ENCODE measurements around the gene LPP.

Gene LPP

GRCh38 chr3:188824566-188824965 lies 670.6 kb downstream of the LPP start:
- DNase-seq = no peak
- Histone ChIP-seq H3K27me3 (replicated peaks; ENCODE audit: control insufficient read depth, insufficient read depth, low read length, poor library complexity, severe bottlenecking) (no peaks in the 10 kb centered on the region), H3K9me3 (ENCODE audit: control insufficient read depth, low read length) (no peaks in the 10 kb centered on the region), H3K4me3 (ENCODE audit: insufficient read depth, low read depth, low read length, poor library complexity, severe bottlenecking) (no peak overlapping the region), H3K4me1 (ENCODE audit: control insufficient read depth, insufficient read depth, low read length, poor library complexity, severe bottlenecking) (no peaks in the 10 kb centered on the region), H3K36me3 (ENCODE audit: control insufficient read depth, insufficient read depth, low read length) (no peaks in the 10 kb centered on the region), H3K27ac (ENCODE audit: insufficient read depth, low read length, poor library complexity, severe bottlenecking) (no peak overlapping the region)

GRCh38 chr3:188825901-188826300 lies 671.9 kb downstream of the LPP start:
- H3K9me3 ChIP-seq (ENCODE audit: control insufficient read depth, low read length) = no peaks in the 10 kb centered on the region
- H3K4me3 ChIP-seq (ENCODE audit: insufficient read depth, low read depth, low read length, poor library complexity, severe bottlenecking) = no peak overlapping the region
- H3K27ac ChIP-seq (ENCODE audit: insufficient read depth, low read length, poor library complexity, severe bottlenecking) = no peak overlapping the region
- no peaks in the 10 kb centered on the region for H3K36me3 ChIP-seq (ENCODE audit: control insufficient read depth, insufficient read depth, low read length)
- no peaks in the 10 kb centered on the region for H3K27me3 ChIP-seq (replicated peaks; ENCODE audit: control insufficient read depth, insufficient read depth, low read length, poor library complexity, severe bottlenecking)
- H3K4me1 ChIP-seq (ENCODE audit: control insufficient read depth, insufficient read depth, low read length, poor library complexity, severe bottlenecking) = no peaks in the 10 kb centered on the region
- no peak for DNase-seq

GRCh38 chr3:188826574-188826973 lies 672.6 kb downstream of the LPP start:
- Histone ChIP-seq H3K4me1 (ENCODE audit: control insufficient read depth, insufficient read depth, low read length, poor library complexity, severe bottlenecking) (no peaks in the 10 kb centered on the region), H3K4me3 (ENCODE audit: insufficient read depth, low read depth, low read length, poor library complexity, severe bottlenecking) (no peak overlapping the region), H3K27ac (ENCODE audit: insufficient read depth, low read length, poor library complexity, severe bottlenecking) (no peak overlapping the region), H3K9me3 (ENCODE audit: control insufficient read depth, low read length) (no peaks in the 10 kb centered on the region), H3K27me3 (replicated peaks; ENCODE audit: control insufficient read depth, insufficient read depth, low read length, poor library complexity, severe bottlenecking) (no peaks in the 10 kb centered on the region), H3K36me3 (ENCODE audit: control insufficient read depth, insufficient read depth, low read length) (no peaks in the 10 kb centered on the region)
- no peak for DNase-seq

- no peaks in the 10 kb centered on the region for H3K36me3 ChIP-seq (ENCODE audit: control insufficient read depth, insufficient read depth, low read length)
- no peak overlapping the region for H3K4me3 ChIP-seq (ENCODE audit: insufficient read depth, low read depth, low read length, poor library complexity, severe bottlenecking)
- no peaks in the 10 kb centered on the region for H3K4me1 ChIP-seq (ENCODE audit: control insufficient read depth, insufficient read depth, low read length, poor library complexity, severe bottlenecking)
- no peaks in the 10 kb centered on the region for H3K27me3 ChIP-seq (replicated peaks; ENCODE audit: control insufficient read depth, insufficient read depth, low read length, poor library complexity, severe bottlenecking)
- no peak for DNase-seq
- no peak overlapping the region for H3K27ac ChIP-seq (ENCODE audit: insufficient read depth, low read length, poor library complexity, severe bottlenecking)
- no peaks in the 10 kb centered on the region for H3K9me3 ChIP-seq (ENCODE audit: control insufficient read depth, low read length)
Observed at GRCh38 chr3:188827103-188827502, 673.1 kb downstream of the LPP start.

DNA sequence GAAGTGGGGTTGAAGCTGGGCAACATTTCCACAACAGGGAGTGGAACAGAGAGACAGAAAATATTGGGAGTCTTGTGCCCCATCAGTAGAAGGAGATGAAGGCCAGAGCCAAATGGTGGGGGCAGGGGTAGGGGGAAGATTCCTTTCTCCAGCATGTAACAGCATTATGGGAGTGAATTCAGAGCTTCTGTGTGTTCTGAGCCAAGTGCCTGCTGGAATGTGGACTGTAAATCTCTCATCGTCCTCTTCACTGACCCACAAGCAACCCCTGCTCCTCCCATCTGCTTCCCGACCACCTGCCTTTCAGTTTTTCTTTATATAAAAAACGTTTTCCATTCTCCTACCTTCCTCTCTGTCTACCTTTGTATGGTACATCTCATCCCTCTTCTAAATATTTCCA lies 673.6 kb downstream of the LPP start:
- Histone ChIP-seq H3K27me3 (replicated peaks; ENCODE audit: control insufficient read depth, insufficient read depth, low read length, poor library complexity, severe bottlenecking) (no peaks in the 10 kb centered on the region), H3K9me3 (ENCODE audit: control insufficient read depth, low read length) (no peaks in the 10 kb centered on the region), H3K4me3 (ENCODE audit: insufficient read depth, low read depth, low read length, poor library complexity, severe bottlenecking) (no peak overlapping the region), H3K36me3 (ENCODE audit: control insufficient read depth, insufficient read depth, low read length) (no peaks in the 10 kb centered on the region), H3K27ac (ENCODE audit: insufficient read depth, low read length, poor library complexity, severe bottlenecking) (no peak overlapping the region), H3K4me1 (ENCODE audit: control insufficient read depth, insufficient read depth, low read length, poor library complexity, severe bottlenecking) (no peaks in the 10 kb centered on the region)
- no peak for DNase-seq

GRCh38 chr3:188829130-188829529 lies 675.2 kb downstream of the LPP start:
- no peaks in the 10 kb centered on the region for H3K36me3 ChIP-seq (ENCODE audit: control insufficient read depth, insufficient read depth, low read length)
- H3K9me3 ChIP-seq (ENCODE audit: control insufficient read depth, low read length) = no peaks in the 10 kb centered on the region
- no peak for DNase-seq
- H3K4me1 ChIP-seq (ENCODE audit: control insufficient read depth, insufficient read depth, low read length, poor library complexity, severe bottlenecking) = no peaks in the 10 kb centered on the region
- no peak overlapping the region for H3K27ac ChIP-seq (ENCODE audit: insufficient read depth, low read length, poor library complexity, severe bottlenecking)
- no peaks in the 10 kb centered on the region for H3K27me3 ChIP-seq (replicated peaks; ENCODE audit: control insufficient read depth, insufficient read depth, low read length, poor library complexity, severe bottlenecking)
- H3K4me3 ChIP-seq (ENCODE audit: insufficient read depth, low read depth, low read length, poor library complexity, severe bottlenecking) = no peak overlapping the region

- Histone ChIP-seq H3K4me3 (ENCODE audit: insufficient read depth, low read depth, low read length, poor library complexity, severe bottlenecking) (no peak overlapping the region), H3K9me3 (ENCODE audit: control insufficient read depth, low read length) (no peaks in the 10 kb centered on the region), H3K27me3 (replicated peaks; ENCODE audit: control insufficient read depth, insufficient read depth, low read length, poor library complexity, severe bottlenecking) (no peaks in the 10 kb centered on the region), H3K36me3 (ENCODE audit: control insufficient read depth, insufficient read depth, low read length) (no peaks in the 10 kb centered on the region), H3K4me1 (ENCODE audit: control insufficient read depth, insufficient read depth, low read length, poor library complexity, severe bottlenecking) (no peaks in the 10 kb centered on the region), H3K27ac (ENCODE audit: insufficient read depth, low read length, poor library complexity, severe bottlenecking) (no peak overlapping the region)
- DNase-seq = no peak
Observed at GRCh38 chr3:188829576-188829975, 675.6 kb downstream of the LPP start.

DNA sequence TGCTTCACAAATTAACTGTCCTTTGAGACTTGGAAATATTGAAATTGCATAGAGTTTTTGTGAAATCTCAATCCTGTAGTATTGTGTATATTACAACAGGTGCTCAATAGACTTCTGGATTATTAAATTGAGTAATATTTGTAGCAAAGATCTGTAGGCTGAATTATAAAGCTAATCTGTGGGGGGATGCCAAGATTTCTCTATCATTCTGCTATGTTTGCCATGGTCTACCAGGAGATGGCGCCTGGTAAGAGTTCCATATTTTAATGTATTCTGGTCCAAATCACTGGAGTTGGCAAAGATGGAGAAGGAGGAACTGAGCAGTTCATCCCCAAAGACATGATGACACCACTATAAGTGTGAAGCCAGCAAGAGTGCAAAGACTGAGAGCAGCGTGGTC lies 676.9 kb downstream of the LPP start:
- Histone ChIP-seq H3K27ac (ENCODE audit: insufficient read depth, low read length, poor library complexity, severe bottlenecking) (no peak overlapping the region), H3K36me3 (ENCODE audit: control insufficient read depth, insufficient read depth, low read length) (no peaks in the 10 kb centered on the region), H3K27me3 (replicated peaks; ENCODE audit: control insufficient read depth, insufficient read depth, low read length, poor library complexity, severe bottlenecking) (no peaks in the 10 kb centered on the region), H3K4me3 (ENCODE audit: insufficient read depth, low read depth, low read length, poor library complexity, severe bottlenecking) (no peak overlapping the region), H3K9me3 (ENCODE audit: control insufficient read depth, low read length) (no peaks in the 10 kb centered on the region), H3K4me1 (ENCODE audit: control insufficient read depth, insufficient read depth, low read length, poor library complexity, severe bottlenecking) (no peaks in the 10 kb centered on the region)
- no peak for DNase-seq

GRCh38 chr3:188832146-188832545 lies 678.2 kb downstream of the LPP start:
- H3K27ac ChIP-seq (ENCODE audit: insufficient read depth, low read length, poor library complexity, severe bottlenecking) = no peak overlapping the region
- no peaks in the 10 kb centered on the region for H3K4me1 ChIP-seq (ENCODE audit: control insufficient read depth, insufficient read depth, low read length, poor library complexity, severe bottlenecking)
- no peaks in the 10 kb centered on the region for H3K27me3 ChIP-seq (replicated peaks; ENCODE audit: control insufficient read depth, insufficient read depth, low read length, poor library complexity, severe bottlenecking)
- no peak overlapping the region for H3K4me3 ChIP-seq (ENCODE audit: insufficient read depth, low read depth, low read length, poor library complexity, severe bottlenecking)
- no peak for DNase-seq
- H3K9me3 ChIP-seq (ENCODE audit: control insufficient read depth, low read length) = no peaks in the 10 kb centered on the region
- H3K36me3 ChIP-seq (ENCODE audit: control insufficient read depth, insufficient read depth, low read length) = no peaks in the 10 kb centered on the region

- Histone ChIP-seq H3K27ac (ENCODE audit: insufficient read depth, low read length, poor library complexity, severe bottlenecking) (no peak overlapping the region), H3K27me3 (replicated peaks; ENCODE audit: control insufficient read depth, insufficient read depth, low read length, poor library complexity, severe bottlenecking) (no peaks in the 10 kb centered on the region), H3K4me1 (ENCODE audit: control insufficient read depth, insufficient read depth, low read length, poor library complexity, severe bottlenecking) (no peaks in the 10 kb centered on the region), H3K36me3 (ENCODE audit: control insufficient read depth, insufficient read depth, low read length) (no peaks in the 10 kb centered on the region), H3K9me3 (ENCODE audit: control insufficient read depth, low read length) (no peaks in the 10 kb centered on the region), H3K4me3 (ENCODE audit: insufficient read depth, low read depth, low read length, poor library complexity, severe bottlenecking) (no peak overlapping the region)
- no peak for DNase-seq
Observed at GRCh38 chr3:188832961-188833721, 679.2 kb downstream of the LPP start.
